HG03159 (cell line): Measurements from ENCODE around the gene HEATR5A.
A peak's percentile ranks its signal among the peaks of the same experiment; 100 is the strongest.
"Not testable (repeated sequence)": the region's sequence is repeated elsewhere in the genome, so short reads cannot be mapped to it uniquely, and the experiment has no call there.

Experiments
- ATAC-seq: cut with Tn5 transposase; IDR thresholded peaks from one replicate; pipeline ENCODE4 v1.9.1; 2021; ENCODE audit warnings: mild to moderate bottlenecking, moderate library complexity; ENCODE audit not compliant: unreplicated experiment

The HEATR5A gene

GRCh38 chr14:31261859-31262731 lies 158.3 kb downstream of the HEATR5A start:
- ATAC-seq = peak; percentile 44

- ATAC-seq = no peak
These were observed 158.9 kb downstream of the HEATR5A start for GRCh38 chr14:31261523-31261858.

- ATAC-seq = not testable (repeated sequence)
These were observed 161.3 kb downstream of the HEATR5A start for GRCh38 chr14:31259040-31259435.

- ATAC-seq = no peak
These were observed 161.8 kb downstream of the HEATR5A start for GRCh38 chr14:31258427-31259039.

DNA sequence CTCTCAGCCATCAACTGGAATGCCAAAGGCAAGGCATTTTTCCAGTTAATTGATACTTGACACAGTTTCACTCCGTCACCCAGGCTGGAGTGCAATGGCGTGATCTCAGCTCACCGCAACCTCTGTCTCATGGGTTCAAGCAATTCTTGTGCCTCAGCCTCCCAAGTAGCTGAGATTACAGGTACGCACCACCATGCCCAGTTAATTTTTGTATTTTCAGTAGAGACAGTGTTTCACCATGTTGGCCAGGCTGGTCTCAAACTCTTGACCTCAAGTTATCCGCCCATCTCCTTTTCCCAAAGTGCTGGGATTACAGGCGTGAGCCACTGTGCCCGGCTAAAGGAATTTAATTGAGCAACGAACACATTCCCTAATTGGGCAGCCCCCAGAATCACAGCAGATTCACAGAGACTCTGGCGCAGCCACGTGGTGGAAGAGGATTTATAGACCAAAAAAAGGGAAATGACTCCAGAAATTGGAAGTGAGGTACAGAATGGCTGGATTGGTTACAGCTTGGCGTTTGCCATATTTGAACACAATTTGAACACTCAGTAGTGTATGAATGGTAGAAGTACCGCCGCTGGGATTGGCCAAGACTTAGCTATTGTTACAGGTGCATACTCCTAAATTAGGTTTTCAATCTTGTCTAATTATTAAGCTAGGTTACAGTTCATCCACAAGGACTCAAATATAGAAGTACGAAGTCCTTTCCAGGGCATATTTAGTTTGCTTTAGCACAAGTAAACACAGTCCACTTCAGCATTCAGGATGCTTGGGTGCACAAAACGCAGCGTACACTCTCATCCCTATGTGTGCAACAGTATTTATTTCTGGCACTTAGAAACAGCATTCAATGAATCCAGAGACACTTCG lies 162.6 kb downstream of the HEATR5A start:
- ATAC-seq = not testable (repeated sequence)

GRCh38 chr14:31257244-31257553 lies 163.2 kb downstream of the HEATR5A start:
- ATAC-seq = no peak

- ATAC-seq = no peak
These were observed 163.7 kb downstream of the HEATR5A start for GRCh38 chr14:31256534-31257243.

DNA sequence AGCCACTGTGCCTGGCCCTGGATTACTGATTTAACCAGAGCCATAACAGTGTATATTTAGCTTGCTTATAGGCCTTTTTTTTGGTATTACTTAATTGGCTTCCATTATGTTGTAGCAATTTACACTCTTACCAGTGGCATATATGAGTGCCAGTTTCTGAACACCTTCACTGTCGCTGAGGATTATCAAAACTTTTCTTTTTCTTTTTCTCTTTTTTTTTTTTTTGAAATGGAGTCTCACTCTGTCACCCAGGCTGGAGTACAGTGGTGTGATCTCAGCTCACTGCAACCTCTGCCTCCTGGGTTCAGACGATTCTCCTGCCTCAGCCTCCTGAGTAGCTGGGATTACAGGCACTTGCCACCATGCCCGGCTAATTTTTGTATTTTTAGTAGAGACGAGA lies 164.4 kb downstream of the HEATR5A start:
- not testable (repeated sequence) for ATAC-seq

- ATAC-seq = no peak
These were observed 165.1 kb downstream of the HEATR5A start for GRCh38 chr14:31255286-31255685.

GRCh38 chr14:31253746-31254471 lies 166.4 kb downstream of the HEATR5A start:
- no peak for ATAC-seq

DNA sequence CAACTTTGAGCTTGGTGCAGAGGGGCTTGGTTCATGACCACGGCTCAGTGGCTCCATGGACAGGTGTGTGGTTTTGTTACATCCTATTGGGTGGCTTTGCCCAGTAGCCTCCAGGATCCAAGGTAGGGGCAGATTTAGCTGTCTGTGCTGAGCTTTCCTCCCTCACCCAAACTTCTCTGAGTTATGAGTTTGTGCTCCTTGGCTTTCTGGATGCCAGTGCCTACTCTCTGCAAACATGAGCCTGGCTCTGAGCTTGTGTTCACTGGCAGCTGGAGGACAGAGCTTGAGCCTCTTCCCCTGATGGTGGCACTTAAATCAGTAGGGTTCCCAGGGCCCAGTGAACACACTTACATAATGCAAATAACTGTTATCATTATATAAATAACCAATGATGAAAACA lies 167.5 kb downstream of the HEATR5A start:
- no peak for ATAC-seq

DNA sequence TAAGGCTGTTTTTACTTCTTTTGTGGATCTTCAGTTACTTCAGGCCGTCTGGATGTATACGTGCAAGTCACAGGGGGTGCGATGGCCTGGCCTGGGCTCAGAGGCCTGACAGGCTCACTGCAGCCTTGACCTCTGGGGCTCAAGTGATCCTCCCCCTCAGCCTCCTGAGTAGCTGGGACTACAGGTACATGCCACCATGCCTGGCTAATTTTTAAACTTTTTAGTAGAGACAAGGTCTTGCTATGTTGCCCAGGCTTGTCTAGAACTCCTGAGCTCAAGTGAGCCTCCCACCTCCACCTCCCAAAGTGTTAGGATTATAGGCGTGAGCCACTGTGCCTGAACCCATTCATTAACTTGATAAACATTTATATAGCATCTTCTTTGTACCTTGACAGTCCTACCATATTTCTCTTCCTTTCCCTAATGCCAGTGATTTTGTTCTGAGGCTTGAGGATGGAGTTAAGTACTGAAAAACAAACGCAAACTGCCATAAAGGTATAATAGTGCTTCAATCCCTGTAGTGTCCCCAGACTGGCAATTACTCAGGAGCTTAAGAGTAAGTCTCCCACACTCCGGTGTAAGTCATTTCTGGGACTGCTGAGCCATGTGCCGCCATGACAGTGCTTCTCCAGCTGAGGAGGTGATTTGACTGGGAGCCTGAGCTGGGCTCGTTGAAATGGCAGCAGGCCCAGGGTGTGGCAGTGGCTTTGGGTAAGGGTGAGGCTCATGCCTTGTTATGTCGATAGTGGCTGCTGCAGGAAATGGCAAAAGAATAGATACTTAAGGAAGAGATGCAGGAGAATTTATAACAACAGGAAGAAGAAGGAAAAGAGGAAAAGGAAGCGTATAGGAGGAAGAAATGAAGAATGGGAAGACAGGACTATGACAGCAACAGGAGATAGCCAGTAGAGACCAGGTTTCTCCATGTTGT lies 169.1 kb downstream of the HEATR5A start:
- ATAC-seq = no peak

DNA sequence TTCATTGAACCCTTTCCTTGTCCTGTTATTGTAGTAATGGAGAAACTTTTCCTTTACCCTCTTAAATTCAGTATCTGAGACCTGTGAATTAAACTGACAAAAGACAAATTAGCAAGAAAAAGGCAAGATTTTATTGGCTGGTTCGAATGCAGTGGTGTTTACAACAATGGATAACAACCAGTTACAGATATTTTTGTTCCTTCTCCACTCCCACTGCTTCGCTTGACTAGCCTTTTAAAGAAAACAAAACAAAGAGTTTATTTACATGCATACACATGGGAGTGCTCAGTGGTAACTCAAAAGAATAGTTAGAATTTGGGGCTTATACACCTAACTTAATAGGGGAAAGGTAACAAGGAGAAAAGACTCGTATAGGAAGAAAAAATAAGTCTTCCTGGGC lies 175.7 kb downstream of the HEATR5A start:
- no peak for ATAC-seq

DNA sequence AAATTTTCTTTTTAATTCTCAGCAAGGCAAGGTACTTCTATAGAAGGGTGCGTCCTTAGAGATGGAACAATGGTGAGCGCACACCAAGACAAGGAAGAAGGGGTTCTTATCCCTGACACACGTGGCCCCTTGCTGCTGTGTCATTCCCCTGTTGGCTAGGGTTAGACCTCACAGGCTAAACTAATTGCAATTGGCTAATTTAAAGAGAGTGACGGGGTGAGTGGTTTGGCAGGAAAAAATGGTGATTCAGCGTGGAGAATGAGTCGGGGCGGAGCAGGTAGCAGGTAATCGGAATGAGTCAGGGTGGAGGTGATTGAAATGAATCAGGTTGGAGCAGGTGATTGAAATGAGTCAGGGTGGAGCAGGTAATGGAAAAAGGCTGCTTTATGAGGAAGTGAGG lies 176.5 kb downstream of the HEATR5A start:
- ATAC-seq = no peak

DNA sequence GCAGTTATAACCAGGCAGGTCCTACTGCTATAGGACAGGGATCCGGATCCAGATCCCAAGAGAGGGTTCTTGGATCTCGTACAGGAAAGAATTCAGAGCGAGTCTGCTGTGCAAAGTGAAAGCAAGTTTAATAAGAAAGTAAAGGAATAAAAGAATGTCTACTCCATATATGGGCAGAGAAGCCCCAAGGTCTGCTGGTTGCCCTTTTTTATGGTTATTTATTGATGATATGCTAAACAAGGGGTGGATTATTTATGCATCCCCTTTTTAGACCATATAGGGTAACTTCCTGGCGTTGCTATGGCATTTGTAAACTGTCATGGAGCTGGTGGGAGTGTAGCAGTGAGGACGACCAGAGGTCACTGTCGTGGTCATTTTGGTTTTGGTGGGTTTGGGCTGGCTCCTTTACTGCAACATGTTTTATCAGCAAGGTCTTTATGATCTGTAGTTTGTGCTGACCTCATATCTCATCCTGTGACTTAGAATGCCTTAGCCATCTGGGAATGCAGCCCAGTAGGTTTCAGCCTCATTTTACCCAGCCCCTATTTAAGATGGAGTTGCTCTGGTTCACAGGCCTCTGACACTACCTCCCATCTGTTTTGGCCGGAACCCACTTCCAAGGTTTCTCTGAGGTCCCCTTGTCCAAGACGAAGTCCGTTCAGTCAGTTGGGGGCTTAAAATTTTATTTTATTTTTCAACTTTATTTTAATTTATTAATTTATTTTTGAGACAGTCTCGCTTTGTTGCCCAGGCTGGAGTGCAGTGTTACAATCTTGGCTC lies 178.0 kb downstream of the HEATR5A start:
- not testable (repeated sequence) for ATAC-seq
